ENCODE data around the gene PPHLN1.
"Not testable (repeated sequence)": the region's sequence is repeated elsewhere in the genome, so short reads cannot be mapped to it uniquely, and the experiment has no call there.

The PPHLN1 gene

DNA sequence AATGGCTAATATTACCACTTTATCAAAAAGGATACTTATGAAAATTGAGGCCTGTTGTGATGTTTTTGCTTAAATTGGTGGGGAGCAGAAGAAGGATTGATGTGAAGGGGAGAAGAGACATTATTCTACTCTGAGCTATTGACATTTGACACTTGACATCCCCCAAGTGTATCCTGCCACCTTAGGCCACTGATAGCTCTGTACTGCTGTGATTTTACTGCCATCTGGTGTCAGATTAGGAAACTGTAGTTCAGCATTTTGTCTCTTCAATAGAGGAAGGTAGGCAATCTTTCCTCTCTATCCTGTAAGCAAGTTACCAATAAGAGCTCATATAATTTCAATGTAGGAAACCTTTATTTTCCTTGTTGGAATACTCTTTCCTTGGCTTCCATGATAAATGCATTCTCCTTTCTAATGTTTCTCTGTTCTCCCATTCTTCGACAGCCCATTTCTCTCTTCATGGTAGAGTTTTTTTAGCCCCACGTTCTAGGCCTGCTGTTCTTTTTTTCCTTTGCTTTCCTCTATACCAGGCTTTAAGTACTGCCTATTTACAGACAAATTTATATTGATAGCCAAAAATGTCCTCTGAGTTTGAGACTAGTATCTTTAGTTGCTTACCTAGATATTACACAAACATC, 46.3 kb downstream of the PPHLN1 start:
- DNase-seq (ENCODE audit: low read depth in 2 of 2): peak in 1 of 2 donors; percentile 23

DNA sequence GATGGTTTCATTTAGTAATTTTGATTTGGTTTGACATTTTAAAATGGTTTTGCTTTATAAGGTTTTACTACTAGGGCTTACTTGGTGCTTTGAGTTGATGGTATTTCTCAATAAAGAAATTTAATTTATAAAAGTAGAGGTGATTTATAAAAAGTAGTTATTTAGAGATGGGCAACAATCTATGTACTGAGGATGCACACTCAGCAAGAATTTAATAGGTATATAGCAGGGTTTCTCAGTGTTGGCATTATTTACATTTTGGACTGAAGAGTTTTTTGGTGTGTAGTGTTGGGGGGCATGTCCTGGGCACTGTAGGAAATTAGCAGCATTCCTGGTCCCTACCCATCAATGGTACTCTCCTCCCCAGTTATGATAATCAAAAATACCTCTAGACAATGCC, 47.7 kb downstream of the PPHLN1 start:
- no peak for DNase-seq (ENCODE audit: low read depth in 2 of 2)

DNA sequence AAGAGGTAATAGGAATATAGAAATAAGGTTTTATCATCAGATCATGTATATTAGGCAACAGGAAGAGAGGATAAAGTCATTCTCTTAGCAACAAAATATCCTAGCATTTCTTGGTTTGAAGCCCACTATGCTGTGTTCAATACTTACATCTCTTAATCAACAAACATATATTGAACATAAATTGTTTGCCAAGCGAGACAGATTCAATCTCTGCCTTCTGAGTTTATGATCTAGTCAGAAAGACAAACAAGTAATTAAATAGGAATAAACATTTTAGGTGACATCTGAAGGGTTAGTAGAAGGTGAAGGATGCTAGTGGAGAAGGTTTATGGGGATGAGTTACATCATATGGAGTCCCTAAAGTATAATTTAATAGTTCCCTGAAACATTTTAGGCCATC, 54.8 kb downstream of the PPHLN1 start:
- no peak for DNase-seq (ENCODE audit: low read depth in 2 of 2)

DNA sequence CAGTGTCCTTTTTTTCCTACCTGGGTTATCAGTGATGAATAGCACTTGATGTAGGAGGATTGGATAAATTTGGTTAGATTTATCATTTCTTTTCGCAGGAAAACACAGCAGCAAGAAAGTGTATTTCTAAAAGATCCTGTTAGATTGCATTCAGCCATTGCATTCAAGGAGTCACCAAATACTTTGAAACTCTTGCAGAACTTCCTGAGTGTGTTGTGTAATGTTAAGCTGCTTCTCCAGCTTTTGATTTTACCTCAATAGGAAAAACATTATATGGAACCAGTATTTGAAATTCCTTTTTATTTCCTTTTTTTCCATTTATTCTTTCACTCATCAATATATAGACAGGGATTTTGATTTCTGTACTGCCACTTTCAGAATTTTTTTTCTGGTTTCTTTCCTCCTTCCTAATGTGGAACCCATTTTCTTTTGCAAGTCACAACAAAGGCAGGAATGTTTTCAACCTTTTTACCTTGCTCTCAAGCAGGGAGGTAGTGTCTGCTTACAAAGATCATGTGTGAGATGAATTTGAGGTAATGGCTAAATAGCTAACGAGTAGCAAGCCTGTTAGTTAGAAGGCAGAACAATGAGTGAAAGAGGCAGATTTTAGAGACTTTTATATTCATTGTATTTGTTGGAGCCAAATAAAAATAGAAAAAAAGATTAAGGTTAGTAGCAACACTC, 56.2 kb downstream of the PPHLN1 start:
- no peak for DNase-seq (ENCODE audit: low read depth in 2 of 2)

DNA sequence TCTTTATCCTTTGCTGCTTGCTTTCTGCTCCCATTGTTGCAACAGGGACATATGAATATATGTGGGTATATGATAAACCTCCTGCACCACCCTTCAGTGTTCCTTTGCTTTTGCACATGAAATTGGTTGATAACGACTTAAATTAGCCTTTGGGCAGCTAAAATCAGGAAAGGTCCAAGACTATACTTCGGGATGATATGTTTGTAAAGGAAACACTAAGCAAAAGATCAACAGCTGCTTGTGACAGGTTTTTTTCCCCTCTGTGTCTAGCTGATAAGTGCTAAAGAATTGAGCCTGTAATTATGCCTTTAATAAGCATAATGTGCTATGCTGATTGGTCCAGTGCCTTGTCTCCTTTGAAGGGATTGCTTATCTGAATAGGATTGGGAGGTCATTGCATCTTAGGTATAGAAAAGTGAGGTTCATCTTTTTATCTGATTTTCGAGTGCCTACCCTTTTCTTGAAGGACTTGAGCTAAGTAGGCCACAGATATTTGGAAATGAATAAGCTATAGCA, 59.4 kb downstream of the PPHLN1 start:
- no peak for DNase-seq (ENCODE audit: low read depth in 2 of 2)

DNA sequence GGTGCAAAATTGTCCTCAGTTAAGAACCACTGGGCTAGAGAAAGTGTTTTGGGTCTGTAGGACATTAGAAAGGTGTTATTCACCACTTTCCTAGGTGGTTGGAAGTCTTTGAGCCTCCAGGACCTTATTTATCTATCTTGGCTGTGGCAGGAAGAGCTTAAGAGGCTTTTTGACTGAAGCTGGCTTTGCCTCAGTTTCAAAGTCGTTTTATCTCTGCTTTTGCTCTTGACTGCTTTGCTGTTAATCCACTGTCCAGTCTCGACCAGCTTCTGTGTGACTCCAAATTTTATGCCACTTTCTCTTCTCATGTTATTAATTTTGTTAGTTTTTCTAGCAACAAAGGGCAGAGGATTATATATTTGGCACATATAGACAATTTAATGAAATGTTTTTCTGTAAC, 60.3 kb downstream of the PPHLN1 start:
- DNase-seq (ENCODE audit: low read depth in 2 of 2): no peak

DNA sequence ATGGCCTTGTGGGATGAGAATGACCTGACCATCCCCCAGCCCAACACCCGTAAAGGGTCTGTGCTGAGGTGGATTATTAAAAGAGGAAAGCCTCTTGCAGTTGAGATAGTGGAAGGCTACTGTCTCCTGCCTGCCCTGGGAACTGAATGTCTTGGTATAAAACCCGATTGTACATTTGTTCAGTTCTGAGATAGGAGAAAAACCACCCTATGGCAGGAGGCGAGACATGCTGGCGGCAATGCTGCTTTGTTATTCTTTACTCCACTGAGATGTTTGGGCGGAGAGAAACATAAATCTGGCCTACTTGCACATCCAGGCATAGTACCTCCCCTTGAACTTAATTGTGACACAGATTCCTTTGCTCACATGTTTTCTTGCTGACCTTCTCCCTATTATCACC, 62.1 kb downstream of the PPHLN1 start:
- not testable (repeated sequence) for DNase-seq (ENCODE audit: low read depth in 2 of 2)

DNA sequence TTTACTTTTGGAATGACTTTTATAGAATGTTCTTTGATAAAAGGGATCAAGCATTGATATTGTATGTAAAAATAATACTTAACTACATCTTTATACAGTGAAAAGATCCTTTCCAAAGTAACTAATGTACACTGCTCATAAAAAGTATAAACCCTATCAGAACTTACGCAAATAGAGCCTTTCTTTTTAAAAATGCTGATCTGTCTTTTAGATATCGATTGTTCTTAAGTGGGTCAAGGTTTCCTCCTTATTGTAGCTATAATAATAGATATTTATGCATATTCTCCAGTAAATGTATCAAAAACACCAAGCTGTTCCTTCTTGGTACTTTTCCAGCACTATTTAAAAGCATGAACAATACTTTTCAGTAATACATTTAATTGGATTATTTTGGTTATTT, 68.5 kb downstream of the PPHLN1 start:
- no peak for DNase-seq (ENCODE audit: low read depth in 2 of 2)

DNA sequence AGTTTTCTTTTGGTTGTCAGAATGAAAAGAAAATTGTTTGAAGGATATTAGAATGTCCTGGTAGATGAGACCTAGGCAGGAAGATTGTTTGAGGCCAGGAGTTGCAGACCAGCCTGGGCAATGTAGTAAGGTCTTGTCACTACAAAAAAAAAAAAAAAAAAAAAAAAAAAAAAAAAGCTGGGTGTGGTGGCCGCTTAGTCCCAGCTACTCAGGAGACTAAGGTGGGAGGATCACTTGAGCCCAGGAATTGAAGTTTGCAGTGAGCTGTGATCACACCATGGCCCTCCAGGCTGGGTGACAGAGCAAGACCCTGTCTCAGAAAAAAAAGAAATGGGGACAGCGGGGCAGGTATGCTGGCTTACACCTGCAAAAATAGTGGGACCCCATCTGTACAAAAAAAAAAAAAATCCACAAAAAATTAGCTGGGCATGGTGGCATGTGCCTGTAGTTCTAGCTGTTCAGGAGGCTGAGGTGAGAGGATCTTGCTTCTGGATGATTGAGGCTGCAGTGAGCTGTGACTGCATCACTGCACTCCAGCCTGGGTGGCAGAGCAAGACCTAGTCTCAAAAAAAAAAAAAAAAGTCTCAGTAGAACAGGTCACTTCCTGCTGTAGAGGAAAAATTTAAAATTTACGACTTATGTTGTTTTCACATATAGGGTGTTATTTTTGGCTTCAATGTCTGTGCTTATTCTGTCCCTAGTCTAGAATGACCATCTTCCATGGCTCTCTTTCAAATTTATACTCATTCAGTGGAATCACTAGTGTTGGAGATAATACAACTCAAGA, 70.7 kb downstream of the PPHLN1 start:
- DNase-seq (ENCODE audit: low read depth in 2 of 2): no peak

DNA sequence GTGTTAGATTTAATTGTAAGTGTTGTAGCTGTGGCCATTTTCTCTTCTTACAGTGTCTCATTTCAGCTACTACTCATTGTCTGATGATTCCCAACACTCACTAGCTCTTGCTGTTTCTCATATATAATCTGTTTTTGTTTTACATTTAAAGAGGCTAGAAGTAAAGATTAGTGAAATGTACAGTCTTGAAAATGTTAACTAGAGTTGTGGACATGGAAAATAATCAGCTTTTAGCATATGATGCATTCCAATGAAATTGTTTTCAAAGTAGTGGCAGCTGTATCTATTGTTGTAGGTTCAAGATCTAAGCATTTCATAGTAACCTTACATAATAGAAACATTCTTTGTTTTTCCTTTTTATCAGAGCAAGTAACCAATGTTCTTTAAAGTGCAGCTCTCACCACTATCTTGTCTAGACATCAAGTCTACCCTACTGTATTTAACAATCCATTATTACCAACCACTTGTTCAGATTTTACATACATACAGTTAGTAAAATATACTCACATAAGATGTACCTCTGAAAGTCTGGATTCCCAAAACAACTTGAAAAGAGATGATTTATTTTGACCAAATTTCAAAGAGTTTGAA, 76.9 kb downstream of the PPHLN1 start:
- no peak for DNase-seq (ENCODE audit: low read depth in 2 of 2)

DNA sequence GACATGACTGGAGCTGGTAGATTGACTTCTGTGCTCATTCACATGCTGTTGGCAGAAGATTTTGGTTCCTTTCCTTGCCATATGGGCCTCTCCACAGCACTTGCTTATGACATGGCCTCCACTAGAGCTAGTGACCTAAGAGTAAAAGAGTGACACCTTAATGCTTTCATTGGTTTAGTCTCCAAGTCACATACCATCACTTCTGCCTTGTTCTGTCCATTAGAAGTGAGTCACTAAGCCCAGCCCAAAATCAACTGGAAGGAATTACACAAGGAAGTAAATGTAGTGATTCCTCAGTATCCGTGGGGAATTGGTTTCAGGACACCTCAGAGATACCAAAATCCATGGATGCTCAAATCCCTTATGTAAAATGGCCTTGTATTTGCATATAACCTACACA, 81.3 kb downstream of the PPHLN1 start:
- DNase-seq (ENCODE audit: low read depth in 2 of 2): no peak

DNA sequence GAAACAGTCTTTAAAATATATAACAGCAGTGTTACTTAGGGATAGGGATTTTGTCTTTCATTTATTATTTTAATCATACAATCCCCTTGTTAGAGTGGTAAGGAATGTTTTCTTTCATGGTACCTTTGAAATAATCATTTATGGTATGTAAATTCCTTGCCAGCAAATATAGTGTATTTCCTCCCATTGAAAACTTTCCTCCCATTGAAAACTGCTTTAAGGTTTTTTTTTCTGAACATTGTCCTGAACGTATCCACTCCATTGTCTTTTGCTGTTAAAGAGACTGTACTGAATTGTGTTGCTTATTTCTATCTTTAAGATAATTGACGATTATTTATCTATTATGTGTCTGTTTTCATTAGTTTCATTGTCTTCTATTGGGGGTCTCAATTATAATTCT, 83.5 kb downstream of the PPHLN1 start:
- no peak for DNase-seq (ENCODE audit: low read depth in 2 of 2)

DNA sequence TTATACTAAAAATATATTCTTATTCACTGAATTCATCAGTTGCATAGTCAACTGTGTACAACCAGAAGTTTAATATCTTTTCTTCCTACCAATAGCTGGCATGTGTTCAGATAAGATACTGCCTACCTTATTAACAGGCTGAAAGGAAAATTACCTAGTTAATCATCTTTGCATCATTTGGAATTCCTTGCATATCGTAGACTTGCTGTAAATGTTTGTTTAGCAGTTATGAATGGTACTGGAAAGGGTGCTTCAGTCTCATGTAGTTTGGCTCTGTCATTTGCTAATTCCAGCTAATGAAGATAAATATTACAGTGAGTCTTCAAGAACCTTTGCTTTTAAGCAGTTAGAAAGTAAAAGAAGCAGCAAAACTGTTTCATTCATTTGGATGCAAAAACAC, 84.4 kb downstream of the PPHLN1 start:
- DNase-seq (ENCODE audit: low read depth in 2 of 2): no peak

DNA sequence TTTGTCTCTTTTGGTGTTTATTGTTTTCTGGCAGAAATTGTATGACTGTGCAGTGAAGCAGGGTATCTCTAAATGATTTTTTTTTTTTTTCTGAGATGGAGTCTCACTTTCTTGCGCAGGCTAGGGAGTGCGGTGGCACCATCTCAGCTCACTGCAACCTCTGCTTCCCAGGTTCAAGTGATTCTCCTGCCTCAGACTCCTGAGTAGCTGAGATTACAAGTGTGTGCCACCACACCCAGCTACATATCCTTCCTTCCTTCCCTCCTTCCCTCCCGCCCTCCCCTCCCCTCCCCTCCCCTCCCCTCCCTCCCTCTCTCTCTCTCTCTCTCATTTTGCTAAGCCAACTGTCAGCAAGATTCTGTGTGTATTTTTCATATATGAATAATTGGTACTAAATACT, 94.4 kb downstream of the PPHLN1 start:
- DNase-seq (ENCODE audit: low read depth in 2 of 2): no peak

DNA sequence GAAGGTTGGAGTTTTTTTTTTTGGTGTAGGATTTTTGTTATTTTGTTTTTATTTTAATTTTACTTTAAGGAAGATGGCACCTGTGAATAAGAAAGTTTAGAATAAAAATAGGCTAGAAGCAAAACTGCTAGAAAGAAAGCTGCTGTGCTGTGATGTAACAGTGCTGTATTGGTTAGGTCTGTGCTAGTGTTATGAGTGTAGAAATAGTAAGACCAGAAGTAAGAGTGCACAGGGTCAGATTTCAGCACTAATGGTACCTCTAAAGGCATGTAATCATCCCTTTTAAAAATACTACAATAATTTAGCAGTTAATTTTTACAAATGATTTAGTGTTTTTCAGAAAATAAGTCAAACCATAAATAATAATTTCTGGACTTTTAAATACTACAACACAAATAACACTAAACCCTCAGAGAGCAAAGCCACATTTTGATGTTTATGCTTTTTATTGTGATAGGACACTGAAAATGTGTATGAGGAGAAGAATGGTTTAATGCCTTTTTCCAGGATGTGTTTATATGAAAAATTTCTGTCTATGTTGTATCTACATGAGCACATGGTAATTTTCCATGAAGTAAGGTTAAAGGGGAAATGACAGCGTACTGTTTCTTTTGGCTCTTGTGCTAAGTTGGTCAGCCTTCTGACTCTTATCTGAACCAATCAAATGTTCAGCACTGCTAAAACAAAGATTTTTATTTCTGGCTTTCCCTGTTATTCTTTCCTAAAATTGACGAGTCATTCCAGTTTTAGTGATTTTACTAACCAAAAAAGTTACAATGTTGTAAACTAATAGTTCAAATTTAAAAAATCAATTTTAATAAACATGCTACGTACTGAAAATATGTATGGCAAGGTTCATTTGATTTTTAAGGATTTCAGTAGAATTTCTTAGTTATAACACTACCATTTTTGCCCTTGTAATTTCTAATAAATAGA, 96.1 kb downstream of the PPHLN1 start:
- DNase-seq (ENCODE audit: low read depth in 2 of 2): no peak

DNA sequence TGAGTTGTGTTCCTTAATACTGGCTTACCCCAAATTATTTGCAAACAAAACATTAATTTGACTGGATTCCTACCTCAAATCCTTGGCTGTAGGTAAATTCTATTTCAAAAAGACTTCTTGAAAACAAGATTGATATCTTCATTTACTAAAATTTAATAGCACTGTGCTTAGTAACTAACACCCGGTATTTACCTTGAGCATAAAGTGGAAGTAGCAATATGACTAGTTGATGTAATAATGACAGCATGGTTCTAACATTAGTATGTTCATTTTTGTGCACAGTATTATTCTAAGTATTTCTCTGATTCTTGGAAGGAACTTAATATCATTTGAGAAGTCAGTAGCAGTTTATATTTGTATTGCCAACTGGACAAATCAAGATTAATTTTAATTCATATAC, 96.8 kb downstream of the PPHLN1 start:
- no peak for DNase-seq (ENCODE audit: low read depth in 2 of 2)

DNA sequence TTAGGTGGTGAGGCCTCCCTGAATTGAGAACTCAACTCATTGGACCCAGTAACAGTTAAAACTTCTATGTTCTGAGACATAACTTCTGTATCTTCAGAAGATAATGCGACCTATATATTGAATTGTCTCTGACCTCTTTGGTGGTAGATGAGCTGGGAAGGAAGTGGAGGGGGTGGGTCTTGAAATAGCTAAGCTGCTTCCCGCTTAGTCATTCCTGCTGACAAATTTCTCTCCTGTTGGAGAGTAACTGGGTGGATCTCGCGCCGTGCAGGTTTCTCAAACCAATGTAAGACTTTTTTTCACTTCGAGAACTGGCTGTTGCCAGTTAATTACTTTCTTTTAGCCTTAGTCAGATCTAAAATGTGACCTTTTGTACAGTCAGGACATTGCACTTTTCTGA, 100.8 kb downstream of the PPHLN1 start:
- no peak for DNase-seq (ENCODE audit: low read depth in 2 of 2)

DNA sequence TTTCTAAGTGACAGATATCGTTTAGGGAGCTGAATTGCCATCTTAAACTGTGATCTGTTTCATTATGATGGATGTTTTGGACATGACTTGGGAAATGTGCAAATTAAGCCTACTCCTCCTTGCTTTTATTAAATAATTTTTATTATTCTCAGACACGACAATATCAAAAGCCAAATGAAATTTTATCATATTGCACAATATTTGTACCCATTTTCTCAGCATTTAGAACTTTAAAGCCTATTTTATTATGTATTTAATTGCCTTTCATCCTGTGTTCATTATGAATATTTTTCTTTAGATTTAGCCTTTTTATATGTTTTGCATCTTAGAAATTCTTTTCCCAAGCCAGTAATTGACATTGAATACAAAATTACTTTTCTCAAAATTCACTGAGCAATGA, 102.9 kb downstream of the PPHLN1 start:
- DNase-seq (ENCODE audit: low read depth in 2 of 2): no peak

DNA sequence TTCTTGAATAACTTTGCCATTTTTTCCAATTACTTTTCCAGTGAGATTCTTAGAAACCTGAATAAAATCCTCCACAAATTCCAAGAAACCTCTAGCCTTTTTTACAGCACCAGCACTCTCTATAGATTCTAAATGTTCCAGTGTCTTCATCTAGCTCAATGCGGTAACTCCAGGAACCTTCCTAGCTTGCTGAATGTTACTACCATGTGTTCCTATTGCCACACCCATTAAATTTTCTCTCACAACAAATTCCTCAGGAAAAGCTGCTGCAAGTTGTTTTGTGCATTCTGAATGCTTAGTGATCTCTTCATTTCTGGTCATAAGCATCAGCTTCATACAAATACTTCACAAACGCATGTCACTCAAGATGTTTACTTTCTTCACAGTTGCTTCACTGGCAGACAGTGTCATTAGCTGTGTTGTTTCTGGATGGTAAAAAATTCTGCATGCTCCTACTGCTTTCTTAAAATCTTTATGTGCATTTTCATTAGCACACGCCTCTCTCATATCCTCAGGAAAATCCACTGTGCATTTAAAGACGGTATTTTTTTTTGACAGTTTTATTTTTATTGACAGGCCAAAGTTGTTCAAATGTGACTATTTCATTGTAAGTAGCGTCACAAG, 106.7 kb downstream of the PPHLN1 start:
- DNase-seq (ENCODE audit: low read depth in 2 of 2): no peak

DNA sequence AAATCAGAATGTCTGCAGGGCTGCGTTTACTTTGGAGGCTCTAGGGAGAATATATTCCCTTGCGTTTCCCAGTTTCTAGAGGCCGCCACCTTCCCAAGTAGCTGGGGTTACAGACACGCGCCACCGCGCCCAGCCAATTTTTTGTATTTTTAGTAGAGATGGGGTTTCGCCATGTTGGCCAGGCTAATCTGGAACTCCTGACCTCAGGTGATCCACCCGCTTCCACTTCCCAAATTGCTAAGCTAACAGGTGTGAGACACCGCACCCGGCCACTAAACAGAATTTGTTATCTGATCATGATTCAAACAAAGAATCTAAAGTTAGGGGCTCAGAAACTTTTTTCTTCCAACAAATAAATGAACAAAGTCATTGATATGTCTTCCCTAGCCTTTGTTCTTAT, 114.6 kb downstream of the PPHLN1 start:
- no peak for DNase-seq (ENCODE audit: low read depth in 2 of 2)

DNA sequence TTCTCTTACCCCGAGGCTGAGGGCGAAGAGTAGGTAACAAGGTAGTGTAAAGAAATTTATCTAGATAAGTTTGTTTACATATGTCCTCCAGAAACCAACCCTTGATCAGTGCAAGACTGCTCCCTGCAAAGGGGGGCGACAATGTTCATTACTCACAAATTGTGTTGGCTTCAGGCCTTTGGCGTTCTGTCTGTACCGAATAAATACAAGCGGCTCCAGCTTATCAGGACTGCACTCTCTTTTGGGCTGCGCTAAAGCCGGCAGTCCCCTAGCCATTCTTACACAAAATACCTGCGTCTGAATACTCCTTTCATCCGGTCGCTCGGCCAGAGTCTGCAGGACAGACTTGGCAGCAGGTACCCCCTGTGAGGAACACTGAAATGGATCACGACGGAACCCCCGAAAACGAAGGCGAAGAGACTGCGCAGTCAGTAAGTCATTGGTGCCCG, 116.4 kb downstream of the PPHLN1 start:
- no peak for DNase-seq (ENCODE audit: low read depth in 2 of 2)

All from stimulated activated CD4-positive, alpha-beta T cell treated with anti-CD3 and anti-CD28 coated beads, Interleukin-1b, Interleukin-23, amount 100 ng/mL, for 4 hours (primary cell).